Suprapubic skin (tissue), 4 donors: Measurements from ENCODE around the gene RAB13.

Experiments
- CTCF ChIP-seq, 2 donors: fragments of 200-600 bp in 1 of 2; fragments of 450-650 bp in 1 of 2; sonication (generic) in 1 of 2; IDR thresholded peaks; one replicate each; pipeline ENCODE4 v1.5.1; 2016 to 2019; ENCODE audit warnings: antibody characterized with exemption in 2 of 2, mild to moderate bottlenecking in 1 of 2, moderate library complexity in 1 of 2
- EP300 ChIP-seq: sonication (generic); formaldehyde crosslinking; IDR thresholded peaks from one replicate; pipeline ENCODE4 v1.6.1; 2017; ENCODE audit warnings: antibody characterized with exemption
- POLR2AphosphoS5 ChIP-seq, 3 donors: sonication (generic); formaldehyde crosslinking; IDR thresholded peaks; one replicate each; pipeline ENCODE4 v1.6.1; 2017; ENCODE audit warnings: antibody characterized with exemption in 3 of 3

DNA sequence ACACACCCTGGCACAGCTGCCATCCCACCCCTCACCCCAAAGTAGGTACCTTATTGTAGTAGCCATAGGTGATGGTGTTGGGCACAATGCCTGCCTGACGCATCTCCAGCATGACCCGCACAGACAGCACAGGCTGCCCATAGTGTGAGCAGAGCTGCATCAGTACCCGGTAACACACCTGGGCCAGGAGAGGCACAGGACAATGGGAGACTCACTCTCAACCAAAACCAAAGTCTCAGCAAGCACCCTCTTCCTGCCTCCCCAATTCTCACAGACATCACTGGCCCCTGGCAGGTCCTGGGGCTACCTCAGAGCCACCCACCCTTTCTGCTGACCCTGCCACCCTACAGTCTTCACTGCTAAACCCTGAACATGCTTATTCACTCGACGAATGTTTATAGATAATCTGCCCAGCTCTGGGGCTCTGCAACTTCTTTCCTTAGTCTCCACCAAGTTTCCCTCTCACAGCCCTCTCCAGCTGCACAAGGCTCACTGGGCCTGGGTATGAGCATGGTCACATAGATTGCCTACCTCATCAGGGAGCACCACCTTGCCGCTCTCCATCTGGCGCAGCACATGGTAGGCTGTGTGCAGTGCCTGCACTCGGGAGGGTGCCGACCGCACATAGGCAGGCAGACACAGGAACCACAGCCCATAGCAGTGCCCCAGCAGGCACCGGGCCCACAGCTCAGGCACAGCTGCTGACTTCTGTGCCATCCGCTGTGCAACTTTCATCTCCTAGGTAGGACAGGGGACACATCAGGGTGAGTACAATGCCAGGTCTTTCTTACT is 49.9 kb downstream of the RAB13 start:
- TF ChIP-seq CTCF (IDR thresholded peaks at IDR 0.05) (no peak), EP300 (no peak), POLR2AphosphoS5 (IDR thresholded peaks at IDR 0.05) (no peak)
